Measurements from ENCODE around the gene GPR158.
A peak's percentile ranks its signal among the peaks of the same experiment; 100 is the strongest.

The GPR158 gene

DNA sequence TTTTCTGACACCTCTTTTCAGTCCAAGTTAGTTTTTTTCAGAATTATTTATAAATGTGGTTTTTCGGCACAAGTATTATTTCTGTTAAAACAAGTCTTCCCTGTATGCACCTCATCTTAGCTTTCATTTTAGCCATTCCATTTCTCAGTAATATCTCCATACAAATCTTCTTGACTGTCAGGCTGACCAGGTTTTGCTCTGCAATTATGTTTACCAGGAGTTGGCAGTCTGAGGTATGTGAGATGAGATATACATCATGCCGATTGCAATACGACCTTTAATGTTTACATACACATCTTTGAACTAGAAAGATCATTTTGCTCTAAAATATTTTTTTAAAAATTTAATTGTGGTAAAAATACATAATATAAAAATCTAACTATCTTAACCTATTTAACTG lies 209.8 kb downstream of the GPR158 start:
- Histone ChIP-seq H2AFZ (ENCODE audit: low read length) (no peak overlapping the region), H2AK5ac (ENCODE audit: low read depth, low read length) (no peak overlapping the region), H3K9ac (ENCODE audit: low read depth, low read length, poor library complexity) (no peak overlapping the region), H3K36me3 (replicated peaks in 1 of 2; ENCODE audit: control insufficient read depth in 2 of 2, insufficient read depth in 2 of 2, low read length in 2 of 2) (no peaks in the 10 kb centered on the region), H4K91ac (ENCODE audit: low read depth, low read length, poor library complexity) (no peak overlapping the region), H3K79me1 (ENCODE audit: low read depth, low read length) (peaks cover 3% of the 10 kb centered on the region), H2BK15ac (ENCODE audit: low read length) (no peak overlapping the region), H3K23ac (ENCODE audit: low read depth, low read length, poor library complexity) (no peak overlapping the region), H3K9me3 (replicated peaks in 1 of 2; ENCODE audit: control insufficient read depth in 2 of 2, insufficient read depth in 1 of 2, low read depth in 1 of 2, low read length in 2 of 2) (peaks cover 2 to 5% of the 10 kb centered on the region in 2 donors), H2BK5ac (ENCODE audit: low read length) (no peak overlapping the region), H2BK120ac (ENCODE audit: low read depth, low read length) (no peak overlapping the region), H3K4me2 (ENCODE audit: insufficient read depth, low read length, poor library complexity, severe bottlenecking) (no peak overlapping the region), H4K8ac (ENCODE audit: low read depth, low read length) (no peak overlapping the region), H3K14ac (ENCODE audit: low read length) (no peak overlapping the region), H3K27ac (replicated peaks; ENCODE audit: low read length) (no peak overlapping the region), H3K4me1 (ENCODE audit: control insufficient read depth in 2 of 2, insufficient read depth in 1 of 2, low read depth in 1 of 2, low read length in 2 of 2) (no peaks in the 10 kb centered on the region), H2BK12ac (ENCODE audit: low read length) (no peak overlapping the region), H3K18ac (ENCODE audit: low read length) (no peak overlapping the region), H3K27me3 (ENCODE audit: control insufficient read depth in 3 of 3, insufficient read depth in 3 of 3, low read depth in 1 of 3, low read length in 3 of 3) (no peaks in the 10 kb centered on the region), H3K4me3 (ENCODE audit: low read length in 2 of 2) (no peak overlapping the region), H3K4ac (ENCODE audit: low read length) (no peak overlapping the region)
- no peak for DNase-seq (ENCODE audit: low spot score)
- no CpG with 5 or more reads among the region's 3 CpGs for WGBS, 2 donors (ENCODE audit: extremely low coverage in 2 of 2, insufficient read length in 2 of 2, insufficient replicate concordance in 1 of 2)

DNA sequence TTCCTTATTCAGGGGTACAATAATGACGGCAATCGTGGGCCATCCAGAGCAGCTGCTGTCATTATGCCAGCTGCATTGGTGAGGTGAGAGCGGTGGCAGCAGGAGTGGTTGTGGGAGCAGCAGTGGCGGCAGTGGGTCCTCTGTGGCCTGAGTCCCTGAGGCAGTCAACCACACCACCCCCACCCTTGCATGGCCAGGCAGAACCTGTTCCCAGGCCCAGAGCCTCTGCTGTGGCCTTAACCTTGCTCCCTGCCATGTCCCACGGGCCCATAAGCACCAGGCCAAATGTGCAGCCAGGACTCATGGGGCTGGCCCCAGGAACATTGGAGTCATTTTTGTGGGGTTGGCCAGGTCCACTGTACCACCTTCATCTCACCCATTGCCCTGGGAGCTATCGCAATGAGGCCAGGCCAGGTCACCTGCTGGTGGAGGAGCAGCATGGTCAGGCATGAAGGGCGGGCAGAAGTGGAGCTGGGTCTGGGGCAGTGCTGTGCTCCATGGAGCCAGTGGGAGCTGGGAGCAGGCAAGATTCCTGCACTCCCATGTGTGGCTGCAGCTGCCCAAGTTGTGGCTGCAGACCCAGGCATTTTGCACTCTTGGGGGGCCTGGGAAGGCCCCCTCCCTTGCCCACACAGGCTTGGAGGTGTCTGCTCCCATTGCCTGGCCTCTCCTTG lies 213.5 kb downstream of the GPR158 start:
- no CpG with 5 or more reads among the region's 7 CpGs for WGBS, 2 donors (ENCODE audit: extremely low coverage in 2 of 2, insufficient read length in 2 of 2, insufficient replicate concordance in 1 of 2)
- no peak overlapping the region for H3K27ac ChIP-seq (replicated peaks; ENCODE audit: low read length)
- H3K9me3 ChIP-seq (replicated peaks in 1 of 2; ENCODE audit: control insufficient read depth in 2 of 2, insufficient read depth in 1 of 2, low read depth in 1 of 2, low read length in 2 of 2), result peaks cover 2 to 5% of the 10 kb centered on the region in 2 donors
- peak overlapping the region; percentile 85 for H2BK15ac ChIP-seq (ENCODE audit: low read length)
- no peaks in the 10 kb centered on the region for H3K36me3 ChIP-seq (replicated peaks in 1 of 2; ENCODE audit: control insufficient read depth in 2 of 2, insufficient read depth in 2 of 2, low read length in 2 of 2)
- H3K4me3 ChIP-seq (ENCODE audit: low read length in 2 of 2), result no peak overlapping the region
- H2BK120ac ChIP-seq (ENCODE audit: low read depth, low read length), result no peak overlapping the region
- H3K79me1 ChIP-seq (ENCODE audit: low read depth, low read length), result peaks cover 3% of the 10 kb centered on the region
- H3K14ac ChIP-seq (ENCODE audit: low read length), result peak overlapping the region; percentile 71
- peak overlapping the region; percentile 55 for H3K23ac ChIP-seq (ENCODE audit: low read depth, low read length, poor library complexity)
- no peaks in the 10 kb centered on the region for H3K27me3 ChIP-seq (ENCODE audit: control insufficient read depth in 3 of 3, insufficient read depth in 3 of 3, low read depth in 1 of 3, low read length in 3 of 3)
- no peaks in the 10 kb centered on the region for H3K4me1 ChIP-seq (ENCODE audit: control insufficient read depth in 2 of 2, insufficient read depth in 1 of 2, low read depth in 1 of 2, low read length in 2 of 2)
- no peak overlapping the region for H2BK12ac ChIP-seq (ENCODE audit: low read length)
- peak overlapping the region; percentile 66 for H2BK5ac ChIP-seq (ENCODE audit: low read length)
- peak overlapping the region; percentile 87 for H3K18ac ChIP-seq (ENCODE audit: low read length)
- peak overlapping the region; percentile 21 for H3K9ac ChIP-seq (ENCODE audit: low read depth, low read length, poor library complexity)
- H2AK5ac ChIP-seq (ENCODE audit: low read depth, low read length), result peak overlapping the region; percentile 90
- H4K8ac ChIP-seq (ENCODE audit: low read depth, low read length), result peak overlapping the region; percentile 72
- H2AFZ ChIP-seq (ENCODE audit: low read length), result no peak overlapping the region
- H3K4ac ChIP-seq (ENCODE audit: low read length), result no peak overlapping the region
- H3K4me2 ChIP-seq (ENCODE audit: insufficient read depth, low read length, poor library complexity, severe bottlenecking), result no peak overlapping the region
- no peak overlapping the region for H4K91ac ChIP-seq (ENCODE audit: low read depth, low read length, poor library complexity)
- no peak for DNase-seq (ENCODE audit: low spot score)

DNA sequence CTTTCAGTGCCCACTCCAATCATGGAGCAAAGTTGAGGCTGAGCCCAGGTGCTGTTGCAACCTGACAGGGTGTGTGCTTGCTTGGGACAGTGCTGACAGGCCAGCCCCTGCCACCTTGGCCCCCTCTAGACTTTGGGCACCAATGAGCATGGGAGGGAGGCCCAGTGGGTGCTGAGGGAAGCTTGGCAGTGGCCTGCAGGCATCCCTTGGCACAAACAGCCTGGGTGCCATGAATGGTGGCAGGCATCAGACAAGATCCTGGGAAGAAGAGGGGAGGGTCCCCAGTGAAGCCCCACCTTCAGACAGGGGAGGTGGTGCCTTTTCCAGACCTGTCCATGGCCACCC lies 214.0 kb downstream of the GPR158 start:
- H2BK12ac ChIP-seq (ENCODE audit: low read length), result peak overlapping the region; percentile 22
- no peak overlapping the region for H3K4me3 ChIP-seq (ENCODE audit: low read length in 2 of 2)
- H4K91ac ChIP-seq (ENCODE audit: low read depth, low read length, poor library complexity), result no peak overlapping the region
- H3K9ac ChIP-seq (ENCODE audit: low read depth, low read length, poor library complexity), result no peak overlapping the region
- H3K4me1 ChIP-seq (ENCODE audit: control insufficient read depth in 2 of 2, insufficient read depth in 1 of 2, low read depth in 1 of 2, low read length in 2 of 2), result no peaks in the 10 kb centered on the region
- no peaks in the 10 kb centered on the region for H3K27me3 ChIP-seq (ENCODE audit: control insufficient read depth in 3 of 3, insufficient read depth in 3 of 3, low read depth in 1 of 3, low read length in 3 of 3)
- H2BK15ac ChIP-seq (ENCODE audit: low read length), result peak overlapping the region; percentile 85
- no peak overlapping the region for H3K4me2 ChIP-seq (ENCODE audit: insufficient read depth, low read length, poor library complexity, severe bottlenecking)
- H3K14ac ChIP-seq (ENCODE audit: low read length), result peak overlapping the region; percentile 56
- H3K79me1 ChIP-seq (ENCODE audit: low read depth, low read length), result peaks cover 3% of the 10 kb centered on the region
- peaks cover 2 to 5% of the 10 kb centered on the region in 2 donors for H3K9me3 ChIP-seq (replicated peaks in 1 of 2; ENCODE audit: control insufficient read depth in 2 of 2, insufficient read depth in 1 of 2, low read depth in 1 of 2, low read length in 2 of 2)
- H2AFZ ChIP-seq (ENCODE audit: low read length), result no peak overlapping the region
- no peak overlapping the region for H3K18ac ChIP-seq (ENCODE audit: low read length)
- no peak overlapping the region for H2BK120ac ChIP-seq (ENCODE audit: low read depth, low read length)
- H2AK5ac ChIP-seq (ENCODE audit: low read depth, low read length), result peak overlapping the region; percentile 90
- no peak overlapping the region for H3K4ac ChIP-seq (ENCODE audit: low read length)
- no peak overlapping the region for H3K27ac ChIP-seq (replicated peaks; ENCODE audit: low read length)
- DNase-seq (ENCODE audit: low spot score), result no peak
- H2BK5ac ChIP-seq (ENCODE audit: low read length), result peak overlapping the region; percentile 66
- no peak overlapping the region for H4K8ac ChIP-seq (ENCODE audit: low read depth, low read length)
- H3K23ac ChIP-seq (ENCODE audit: low read depth, low read length, poor library complexity), result peak overlapping the region; percentile 55
- H3K36me3 ChIP-seq (replicated peaks in 1 of 2; ENCODE audit: control insufficient read depth in 2 of 2, insufficient read depth in 2 of 2, low read length in 2 of 2), result no peaks in the 10 kb centered on the region

DNA sequence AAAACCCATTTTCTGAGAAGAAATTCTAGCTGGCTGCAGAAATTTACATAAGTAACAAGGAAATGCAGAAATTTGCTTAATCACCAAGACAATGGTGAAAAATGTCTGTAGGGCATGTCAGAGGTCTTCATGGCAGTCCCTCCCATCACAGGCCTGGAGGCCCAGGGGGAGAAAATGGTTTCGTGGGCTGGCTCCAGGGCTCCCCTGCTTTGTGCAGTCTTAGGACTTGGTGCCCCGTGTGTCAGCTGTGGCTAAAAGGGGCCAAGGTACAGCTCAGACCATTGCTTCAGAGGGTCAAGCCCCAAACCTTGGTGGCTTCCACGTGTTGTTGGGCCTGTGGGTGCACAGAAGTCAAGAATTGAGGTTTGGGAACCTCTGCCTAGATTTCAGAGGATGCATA lies 215.9 kb downstream of the GPR158 start:
- H3K14ac ChIP-seq (ENCODE audit: low read length), result no peak overlapping the region
- peaks cover 3% of the 10 kb centered on the region for H3K79me1 ChIP-seq (ENCODE audit: low read depth, low read length)
- no peak overlapping the region for H2BK12ac ChIP-seq (ENCODE audit: low read length)
- no peak overlapping the region for H3K4me2 ChIP-seq (ENCODE audit: insufficient read depth, low read length, poor library complexity, severe bottlenecking)
- WGBS, 2 donors (ENCODE audit: extremely low coverage in 2 of 2, insufficient read length in 2 of 2, insufficient replicate concordance in 1 of 2), result no CpG with 5 or more reads among the region's 3 CpGs
- H3K27me3 ChIP-seq (ENCODE audit: control insufficient read depth in 3 of 3, insufficient read depth in 3 of 3, low read depth in 1 of 3, low read length in 3 of 3), result no peaks in the 10 kb centered on the region
- H2BK120ac ChIP-seq (ENCODE audit: low read depth, low read length), result no peak overlapping the region
- no peak overlapping the region for H2BK15ac ChIP-seq (ENCODE audit: low read length)
- no peak overlapping the region for H3K18ac ChIP-seq (ENCODE audit: low read length)
- no peaks in the 10 kb centered on the region for H3K36me3 ChIP-seq (replicated peaks in 1 of 2; ENCODE audit: control insufficient read depth in 2 of 2, insufficient read depth in 2 of 2, low read length in 2 of 2)
- H4K8ac ChIP-seq (ENCODE audit: low read depth, low read length), result no peak overlapping the region
- H3K4me3 ChIP-seq (ENCODE audit: low read length in 2 of 2), result no peak overlapping the region
- H3K4ac ChIP-seq (ENCODE audit: low read length), result no peak overlapping the region
- H3K27ac ChIP-seq (replicated peaks; ENCODE audit: low read length), result no peak overlapping the region
- H2BK5ac ChIP-seq (ENCODE audit: low read length), result no peak overlapping the region
- H3K9ac ChIP-seq (ENCODE audit: low read depth, low read length, poor library complexity), result no peak overlapping the region
- H3K23ac ChIP-seq (ENCODE audit: low read depth, low read length, poor library complexity), result no peak overlapping the region
- H3K9me3 ChIP-seq (replicated peaks in 1 of 2; ENCODE audit: control insufficient read depth in 2 of 2, insufficient read depth in 1 of 2, low read depth in 1 of 2, low read length in 2 of 2), result peaks cover 2 to 5% of the 10 kb centered on the region in 2 donors
- no peak overlapping the region for H2AFZ ChIP-seq (ENCODE audit: low read length)
- no peaks in the 10 kb centered on the region for H3K4me1 ChIP-seq (ENCODE audit: control insufficient read depth in 2 of 2, insufficient read depth in 1 of 2, low read depth in 1 of 2, low read length in 2 of 2)
- H4K91ac ChIP-seq (ENCODE audit: low read depth, low read length, poor library complexity), result no peak overlapping the region
- no peak for DNase-seq (ENCODE audit: low spot score)
- H2AK5ac ChIP-seq (ENCODE audit: low read depth, low read length), result no peak overlapping the region
